Keratinocyte (primary cell): ENCODE results near the gene ALLC.

Experiments used
- EZH2 ChIP-seq: IDR thresholded peaks from one replicate; pipeline ENCODE4 v1.6.1; 2012; ENCODE audit warnings: inconsistent platforms, mild to moderate bottlenecking, low read length, moderate library complexity
- TF ChIP-seq, protein P1 (sequence below), 3 experiments: IDR thresholded peaks in 1 of 3; conservative IDR thresholded peaks in 1 of 3; optimal IDR thresholded peaks in 1 of 3; 2 replicates in 2 of 3; 3 replicates in 1 of 3; pipeline versions ENCODE3 to v1.5.1; 2011; ENCODE audit warnings: low read length in 3 of 3, mild to moderate bottlenecking in 3 of 3, moderate library complexity in 2 of 3, control low read depth in 1 of 3, inconsistent platforms in 1 of 3; ENCODE audit not compliant: insufficient read depth in 2 of 3; ENCODE audit errors: extremely low read depth in 1 of 3

DNA sequence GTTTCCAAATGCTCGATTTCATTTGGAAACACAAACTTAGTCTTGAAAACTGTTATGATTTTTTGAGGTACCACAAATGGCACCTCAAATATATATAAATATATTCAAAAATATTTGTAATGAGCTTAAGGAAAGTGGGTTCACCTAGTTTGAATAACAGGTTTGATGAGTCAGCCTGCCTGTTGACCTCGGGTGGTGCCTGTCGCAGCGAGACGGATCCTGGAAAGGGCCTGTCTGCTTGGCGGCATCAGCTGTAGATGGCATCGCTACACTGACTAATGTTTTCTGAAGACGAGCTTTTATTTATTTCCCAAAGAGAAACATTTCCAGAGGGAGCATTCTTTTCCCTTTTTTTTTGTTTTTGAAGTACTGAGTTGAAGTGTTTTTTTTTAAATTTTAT is 6.9 kb downstream of the ALLC start:
- TF ChIP-seq, protein P1, sequence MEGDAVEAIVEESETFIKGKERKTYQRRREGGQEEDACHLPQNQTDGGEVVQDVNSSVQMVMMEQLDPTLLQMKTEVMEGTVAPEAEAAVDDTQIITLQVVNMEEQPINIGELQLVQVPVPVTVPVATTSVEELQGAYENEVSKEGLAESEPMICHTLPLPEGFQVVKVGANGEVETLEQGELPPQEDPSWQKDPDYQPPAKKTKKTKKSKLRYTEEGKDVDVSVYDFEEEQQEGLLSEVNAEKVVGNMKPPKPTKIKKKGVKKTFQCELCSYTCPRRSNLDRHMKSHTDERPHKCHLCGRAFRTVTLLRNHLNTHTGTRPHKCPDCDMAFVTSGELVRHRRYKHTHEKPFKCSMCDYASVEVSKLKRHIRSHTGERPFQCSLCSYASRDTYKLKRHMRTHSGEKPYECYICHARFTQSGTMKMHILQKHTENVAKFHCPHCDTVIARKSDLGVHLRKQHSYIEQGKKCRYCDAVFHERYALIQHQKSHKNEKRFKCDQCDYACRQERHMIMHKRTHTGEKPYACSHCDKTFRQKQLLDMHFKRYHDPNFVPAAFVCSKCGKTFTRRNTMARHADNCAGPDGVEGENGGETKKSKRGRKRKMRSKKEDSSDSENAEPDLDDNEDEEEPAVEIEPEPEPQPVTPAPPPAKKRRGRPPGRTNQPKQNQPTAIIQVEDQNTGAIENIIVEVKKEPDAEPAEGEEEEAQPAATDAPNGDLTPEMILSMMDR (optimal IDR thresholded peaks at IDR 0.05 in 1 of 3, IDR thresholded peaks at IDR 0.05 in 1 of 3, conservative IDR thresholded peaks at IDR 0.05 in 1 of 3; ENCODE audit: extremely low read depth in 1 of 3, insufficient read depth in 2 of 3, low read length in 3 of 3), result peak in 1 of 3 experiments; percentile 26
- TF ChIP-seq EZH2, result no peak
